Measurements from ENCODE around the gene SLC6A17. TPM values are rescaled to one million over a fixed set of nuclear protein-coding genes. Genes with fewer than 3 reads are reported as not detected.

Gene SLC6A17
- polyA plus RNA-seq, 3 donors, result not detected

GRCh38 chr1:110230381-110231199 lies 80.3 kb downstream of the SLC6A17 start:
- WGBS (ENCODE audit: insufficient coverage), result 98% methylated on average over 10 of the region's 11 CpGs
- H3K4me3 ChIP-seq (replicated peaks in 1 of 3; ENCODE audit: low read depth in 2 of 3, low read length in 3 of 3), result no peak overlapping the region
- H3K9ac ChIP-seq (ENCODE audit: insufficient read depth, low read length, poor library complexity, severe bottlenecking), result no peak overlapping the region
- H2AFZ ChIP-seq (ENCODE audit: insufficient read depth, low read depth, low read length, poor library complexity, severe bottlenecking), result no peak overlapping the region
- H3K9me3 Mint-ChIP-seq, result no peaks in the 10 kb centered on the region
- H3K4me2 ChIP-seq (replicated peaks; ENCODE audit: extremely low read depth, low read length, poor library complexity, severe bottlenecking), result no peak overlapping the region
- H3K36me3 ChIP-seq (replicated peaks in 1 of 2; ENCODE audit: control insufficient read depth in 1 of 2, insufficient read depth in 2 of 2, low read length in 2 of 2), result no peaks in the 10 kb centered on the region
- peaks cover 10 to 11% of the 10 kb centered on the region in 2 donors for H3K4me1 ChIP-seq (ENCODE audit: control insufficient read depth in 1 of 2, insufficient read depth in 2 of 2, low read length in 2 of 2)
- peaks cover 3 to 6% (median 3%) of the 10 kb centered on the region in 3 donors for H3K27me3 Mint-ChIP-seq (ENCODE audit: low read depth in 3 of 3)
- intact Hi-C loops (cut with micrococcal nuclease), result no loop called here
- H3K27ac ChIP-seq (ENCODE audit: low read depth in 1 of 2, low read length in 2 of 2), result no peak overlapping the region
- H3K4me1 Mint-ChIP-seq, result peaks cover 20% of the 10 kb centered on the region
- no peaks in the 10 kb centered on the region for H3K79me2 ChIP-seq (ENCODE audit: insufficient read depth, low read length)
- H4K20me1 ChIP-seq (ENCODE audit: insufficient read depth, low read length), result no peaks in the 10 kb centered on the region
- H3K27ac Mint-ChIP-seq, result peak overlapping the region in 1 of 7 donors; percentile 35
- peaks cover 0 to 3% of the 10 kb centered on the region in 2 donors for H3K36me3 Mint-ChIP-seq
- H3K27me3 ChIP-seq (ENCODE audit: control insufficient read depth in 2 of 2, insufficient read depth in 2 of 2, low read length in 2 of 2), result no peaks in the 10 kb centered on the region
- no peaks in the 10 kb centered on the region for H3K9me3 ChIP-seq (replicated peaks in 1 of 2; ENCODE audit: control insufficient read depth in 1 of 2, insufficient read depth in 1 of 2, low read length in 2 of 2)
- H3K4me3 Mint-ChIP-seq, result no peak overlapping the region
- no peak for DNase-seq
- TF ChIP-seq CTCF (IDR thresholded peaks at IDR 0.05), result no peak

GRCh38 chr1:110233861-110234260 lies 83.6 kb downstream of the SLC6A17 start:
- no peaks in the 10 kb centered on the region for H3K36me3 Mint-ChIP-seq
- DNase-seq, result no peak
- 87% methylated on average over 2 of the region's 2 CpGs for WGBS (ENCODE audit: insufficient coverage)
- no peaks in the 10 kb centered on the region for H3K79me2 ChIP-seq (ENCODE audit: insufficient read depth, low read length)
- peaks cover 15 to 17% of the 10 kb centered on the region in 2 donors for H3K4me1 ChIP-seq (ENCODE audit: control insufficient read depth in 1 of 2, insufficient read depth in 2 of 2, low read length in 2 of 2)
- no peak overlapping the region for H3K9ac ChIP-seq (ENCODE audit: insufficient read depth, low read length, poor library complexity, severe bottlenecking)
- no peak overlapping the region for H3K4me3 Mint-ChIP-seq
- H3K27me3 Mint-ChIP-seq (ENCODE audit: low read depth in 3 of 3), result peaks cover 1 to 5% (median 3%) of the 10 kb centered on the region in 3 donors
- H3K36me3 ChIP-seq (replicated peaks in 1 of 2; ENCODE audit: control insufficient read depth in 1 of 2, insufficient read depth in 2 of 2, low read length in 2 of 2), result no peaks in the 10 kb centered on the region
- H4K20me1 ChIP-seq (ENCODE audit: insufficient read depth, low read length), result no peaks in the 10 kb centered on the region
- no peak overlapping the region for H3K4me3 ChIP-seq (replicated peaks in 1 of 3; ENCODE audit: low read depth in 2 of 3, low read length in 3 of 3)
- H3K27ac Mint-ChIP-seq, result peak overlapping the region in 3 of 7 donors; percentile 28 to 47 (median 36)
- intact Hi-C loops (cut with micrococcal nuclease), result no loop called here
- H3K4me2 ChIP-seq (replicated peaks; ENCODE audit: extremely low read depth, low read length, poor library complexity, severe bottlenecking), result no peak overlapping the region
- no peaks in the 10 kb centered on the region for H3K9me3 ChIP-seq (replicated peaks in 1 of 2; ENCODE audit: control insufficient read depth in 1 of 2, insufficient read depth in 1 of 2, low read length in 2 of 2)
- no peaks in the 10 kb centered on the region for H3K9me3 Mint-ChIP-seq
- TF ChIP-seq CTCF (IDR thresholded peaks at IDR 0.05), result no peak
- H3K27me3 ChIP-seq (ENCODE audit: control insufficient read depth in 2 of 2, insufficient read depth in 2 of 2, low read length in 2 of 2), result no peaks in the 10 kb centered on the region
- H3K27ac ChIP-seq (ENCODE audit: low read depth in 1 of 2, low read length in 2 of 2), result no peak overlapping the region
- peaks cover 28% of the 10 kb centered on the region for H3K4me1 Mint-ChIP-seq
- no peak overlapping the region for H2AFZ ChIP-seq (ENCODE audit: insufficient read depth, low read depth, low read length, poor library complexity, severe bottlenecking)
